Activated CD8-positive, alpha-beta memory T cell treated with anti-CD3 and anti-CD28 coated beads, Interleukin-2, amount 50 U/mL, for 24 hours (primary cell): ENCODE results near the gene OR11A1.

ENCODE experiments used
- DNase-seq: peaks from one replicate; pipeline ENCODE4 v3.0.0-alpha.2; 2020; ENCODE audit errors: extremely low read depth

Gene OR11A1

GRCh38 chr6:29395331-29395730, 61.5 kb downstream of the OR11A1 start, which contains the start of gene OR12D2:
OR12D2 (plus strand) TSS chr6:29395631; CDS start chr6:29396700, 1,069 bp downstream.
- DNase-seq = no peak

- no peak for DNase-seq
Measured at GRCh38 chr6:29388533-29388932, 68.3 kb downstream of the OR11A1 start.

- no peak for DNase-seq
Measured at GRCh38 chr6:29376003-29376402, 80.9 kb downstream of the OR11A1 start.
